Transverse colon (tissue), 3 donors: ENCODE results near the gene NFAM1.

Experiments used
- POLR2A ChIP-seq: fragments of 450-650 bp; IDR thresholded peaks from one replicate; pipeline ENCODE4 v1.6.1; 2016; ENCODE audit warnings: antibody characterized with exemption, mild to moderate bottlenecking, moderate library complexity
- TF ChIP-seq, protein P1 (sequence below), 5 experiments: fragments of 200-600 bp in 3 of 5; fragments of 450-650 bp in 2 of 5; sonication (generic) in 3 of 5; IDR thresholded peaks; 1 replicate in 2 of 5; 2 replicates in 3 of 5; pipeline ENCODE4 v1.5.1; 2016 to 2017; ENCODE audit warnings: antibody characterized with exemption in 5 of 5, inconsistent platforms in 3 of 5, mild to moderate bottlenecking in 2 of 5, moderate library complexity in 1 of 5

DNA sequence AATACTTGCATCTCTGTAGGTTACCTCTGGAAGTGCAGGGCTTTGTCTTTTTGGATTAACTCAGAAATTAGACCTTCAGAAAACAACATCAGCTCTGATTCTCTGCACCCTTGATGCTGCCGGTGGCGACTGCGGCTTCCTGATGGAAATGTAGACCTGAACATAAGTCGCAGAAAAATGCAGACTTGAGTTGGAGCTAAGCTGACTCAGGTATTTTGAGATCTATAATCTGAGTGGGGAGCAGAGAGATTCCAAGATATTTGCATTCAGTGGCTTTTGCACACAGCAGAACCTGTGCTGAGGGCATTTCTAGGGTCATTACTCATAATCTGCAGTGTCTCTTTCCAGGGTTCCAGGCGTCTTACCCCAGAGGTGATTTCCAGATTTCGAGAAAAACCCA is 18.7 kb upstream of the NFAM1 start:
- TF ChIP-seq, protein P1, sequence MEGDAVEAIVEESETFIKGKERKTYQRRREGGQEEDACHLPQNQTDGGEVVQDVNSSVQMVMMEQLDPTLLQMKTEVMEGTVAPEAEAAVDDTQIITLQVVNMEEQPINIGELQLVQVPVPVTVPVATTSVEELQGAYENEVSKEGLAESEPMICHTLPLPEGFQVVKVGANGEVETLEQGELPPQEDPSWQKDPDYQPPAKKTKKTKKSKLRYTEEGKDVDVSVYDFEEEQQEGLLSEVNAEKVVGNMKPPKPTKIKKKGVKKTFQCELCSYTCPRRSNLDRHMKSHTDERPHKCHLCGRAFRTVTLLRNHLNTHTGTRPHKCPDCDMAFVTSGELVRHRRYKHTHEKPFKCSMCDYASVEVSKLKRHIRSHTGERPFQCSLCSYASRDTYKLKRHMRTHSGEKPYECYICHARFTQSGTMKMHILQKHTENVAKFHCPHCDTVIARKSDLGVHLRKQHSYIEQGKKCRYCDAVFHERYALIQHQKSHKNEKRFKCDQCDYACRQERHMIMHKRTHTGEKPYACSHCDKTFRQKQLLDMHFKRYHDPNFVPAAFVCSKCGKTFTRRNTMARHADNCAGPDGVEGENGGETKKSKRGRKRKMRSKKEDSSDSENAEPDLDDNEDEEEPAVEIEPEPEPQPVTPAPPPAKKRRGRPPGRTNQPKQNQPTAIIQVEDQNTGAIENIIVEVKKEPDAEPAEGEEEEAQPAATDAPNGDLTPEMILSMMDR (IDR thresholded peaks at IDR 0.05) = no peak
- TF ChIP-seq POLR2A = no peak
